GM18909 (cell line): ENCODE data around the gene C20orf141.

Experiments
- ATAC-seq: cut with Tn5 transposase; IDR thresholded peaks from one replicate; pipeline ENCODE4 v1.9.1; 2021; ENCODE audit warnings: mild to moderate bottlenecking; ENCODE audit not compliant: unreplicated experiment, poor library complexity

The C20orf141 gene

GRCh38 chr20:2840967-2841531 is 26.3 kb downstream of the C20orf141 start:
- ATAC-seq: peak; percentile 46

GRCh38 chr20:2845607-2846006 is 30.8 kb downstream of the C20orf141 start:
- no peak for ATAC-seq

GRCh38 chr20:2846698-2847097 is 31.9 kb downstream of the C20orf141 start:
- no peak for ATAC-seq

GRCh38 chr20:2847802-2848201 is 33.0 kb downstream of the C20orf141 start:
- ATAC-seq: no peak

DNA sequence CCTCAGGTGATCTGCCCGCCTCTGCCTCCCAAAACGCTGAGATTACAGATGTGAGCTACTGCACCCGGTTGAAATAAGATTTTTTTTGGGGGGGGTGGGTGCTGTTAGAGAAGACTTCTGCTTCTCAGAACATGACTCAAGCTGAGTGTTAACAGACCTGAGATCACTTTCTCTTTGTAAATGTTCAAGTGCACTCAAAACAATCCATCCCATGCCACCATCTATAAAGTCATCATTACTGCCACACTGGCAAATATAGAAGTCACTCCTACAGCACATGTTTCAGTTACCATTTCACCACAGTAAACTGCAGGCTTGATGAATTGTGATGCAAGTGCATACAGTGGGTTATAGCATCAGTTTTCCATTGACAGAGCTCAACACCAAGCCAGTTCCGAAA is 34.7 kb downstream of the C20orf141 start:
- no peak for ATAC-seq

- no peak for ATAC-seq
Measured at GRCh38 chr20:2851086-2851485, 36.3 kb downstream of the C20orf141 start.

DNA sequence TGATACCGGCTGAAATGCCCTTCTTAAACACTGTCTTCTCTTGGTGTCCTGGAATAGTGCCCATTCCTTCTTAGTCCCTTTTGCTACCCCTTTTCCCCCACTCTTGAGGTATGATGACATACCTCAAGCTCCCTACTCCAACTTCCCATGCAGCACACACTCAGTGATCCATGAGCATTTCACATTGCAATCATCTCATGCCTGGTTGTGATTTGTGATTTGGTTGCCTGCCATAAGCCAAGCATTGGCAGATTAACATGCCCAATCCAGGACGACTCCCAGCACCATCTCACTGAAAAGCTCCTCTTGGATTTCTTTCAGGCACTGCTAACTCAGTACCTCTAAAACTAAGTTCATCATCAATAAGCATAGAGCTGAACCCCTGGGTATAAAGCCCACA is 43.8 kb downstream of the C20orf141 start:
- ATAC-seq: no peak

- ATAC-seq: no peak
Measured at GRCh38 chr20:2859330-2860121, 44.7 kb downstream of the C20orf141 start.

GRCh38 chr20:2864626-2865025 is 49.8 kb downstream of the C20orf141 start:
- ATAC-seq: no peak

GRCh38 chr20:2865101-2865500 is 50.3 kb downstream of the C20orf141 start:
- ATAC-seq: no peak
